ENCODE measurements around the gene MAP4K4. TPM values are rescaled to one million over a fixed set of nuclear protein-coding genes. Genes with fewer than 3 reads are reported as not detected.
A peak's percentile ranks its signal among the peaks of the same experiment; 100 is the strongest.

MAP4K4 gene
- total and polyA plus RNA-seq, 2 of the 13 experiments (the other 11 are each of a cell fraction or from before 2014, with no cell fraction given): 105 to 264 TPM

DNA sequence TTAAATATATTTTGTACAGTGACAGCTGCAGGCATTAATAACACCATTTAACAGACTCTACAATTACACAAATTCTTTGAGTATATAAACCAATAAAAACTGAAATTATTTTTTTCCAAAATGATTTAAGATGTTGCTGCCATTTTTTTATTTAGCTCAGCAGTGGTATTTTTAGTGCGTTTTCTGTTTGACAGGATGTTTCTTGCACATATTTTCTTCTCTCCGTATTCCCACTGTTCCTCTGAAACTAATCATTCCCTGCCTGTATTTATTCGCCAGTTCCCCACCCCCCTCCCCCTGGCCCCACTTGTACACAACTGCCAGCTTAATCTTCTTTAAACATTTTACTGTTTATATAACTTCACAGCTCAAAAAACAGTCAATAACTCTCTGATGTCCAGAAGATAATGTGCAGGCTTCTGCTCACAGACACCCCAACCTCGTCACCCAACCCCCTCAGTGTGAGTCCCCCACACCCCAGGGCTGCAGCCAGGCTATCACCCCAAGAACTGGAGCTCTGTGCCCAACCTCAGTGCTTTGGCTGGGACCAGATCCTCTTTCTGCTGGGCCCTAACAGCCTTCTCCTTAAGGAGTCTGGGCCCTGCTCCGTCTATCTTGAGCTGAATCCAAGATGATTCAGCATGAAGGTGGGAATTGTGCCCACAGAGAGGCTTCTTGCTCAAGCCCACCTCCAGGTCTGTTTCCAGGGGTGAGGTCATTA is 41.6 kb upstream of the MAP4K4 start (continued):
- no peak for TF ChIP-seq ZC3H4 (CRISPR knock-in tag; IDR thresholded peaks at IDR 0.05; ENCODE audit: borderline replicate concordance)
- no peak for TF ChIP-seq ZNF556 (CRISPR knock-in tag; IDR thresholded peaks at IDR 0.05; ENCODE audit: borderline replicate concordance)
- TF ChIP-seq, protein P1, sequence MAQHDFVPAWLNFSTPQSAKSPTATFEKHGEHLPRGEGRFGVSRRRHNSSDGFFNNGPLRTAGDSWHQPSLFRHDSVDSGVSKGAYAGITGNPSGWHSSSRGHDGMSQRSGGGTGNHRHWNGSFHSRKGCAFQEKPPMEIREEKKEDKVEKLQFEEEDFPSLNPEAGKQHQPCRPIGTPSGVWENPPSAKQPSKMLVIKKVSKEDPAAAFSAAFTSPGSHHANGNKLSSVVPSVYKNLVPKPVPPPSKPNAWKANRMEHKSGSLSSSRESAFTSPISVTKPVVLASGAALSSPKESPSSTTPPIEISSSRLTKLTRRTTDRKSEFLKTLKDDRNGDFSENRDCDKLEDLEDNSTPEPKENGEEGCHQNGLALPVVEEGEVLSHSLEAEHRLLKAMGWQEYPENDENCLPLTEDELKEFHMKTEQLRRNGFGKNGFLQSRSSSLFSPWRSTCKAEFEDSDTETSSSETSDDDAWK (CRISPR knock-in tag; IDR thresholded peaks at IDR 0.05): no peak
- no peak for TF ChIP-seq ZNF180 (CRISPR knock-in tag; IDR thresholded peaks at IDR 0.05; ENCODE audit: borderline replicate concordance, low read depth)
- no peak for TF ChIP-seq AKNA (CRISPR knock-in tag; IDR thresholded peaks at IDR 0.05; ENCODE audit: borderline replicate concordance)
- no peak for TF ChIP-seq ZNF75D (CRISPR knock-in tag; IDR thresholded peaks at IDR 0.05; ENCODE audit: borderline replicate concordance)
- peak; percentile 46; the same call in 1 of the 2 replicates for TF ChIP-seq ARNTL (CRISPR knock-in tag; IDR thresholded peaks at IDR 0.05)
- peak; percentile 83; the same call in 1 of the 2 replicates for TF ChIP-seq GATA4 (IDR thresholded peaks at IDR 0.05; ENCODE audit: borderline replicate concordance, low read depth)
- 0 out of 2 replicates have a peak, but pooled peaks have one; percentile 51 for TF ChIP-seq ZNF761 (CRISPR knock-in tag; conservative IDR thresholded peaks at IDR 0.05)
- no peak for TF ChIP-seq RCOR2 (CRISPR knock-in tag; IDR thresholded peaks at IDR 0.05)
- no peak for TF ChIP-seq E2F1 (CRISPR knock-in tag; IDR thresholded peaks at IDR 0.05)
- TF ChIP-seq HOXA9 (CRISPR knock-in tag; IDR thresholded peaks at IDR 0.05; ENCODE audit: borderline replicate concordance): no peak
- TF ChIP-seq MED8 (CRISPR knock-in tag; IDR thresholded peaks at IDR 0.05; ENCODE audit: insufficient replicate concordance): no peak
- TF ChIP-seq ZMYM4 (CRISPR knock-in tag; IDR thresholded peaks at IDR 0.05): no peak
- no peak for TF ChIP-seq ISX (CRISPR knock-in tag; conservative IDR thresholded peaks at IDR 0.05)
- no peak for TF ChIP-seq ZGPAT (CRISPR knock-in tag; IDR thresholded peaks at IDR 0.05)
